Lower leg skin (tissue), 3 donors: ENCODE results near the gene PRSS8.

ENCODE experiments used
- CTCF ChIP-seq, 3 donors: fragments of 450-650 bp; IDR thresholded peaks; one replicate each; pipeline ENCODE4 v1.5.1; 2016; ENCODE audit warnings: antibody characterized with exemption in 3 of 3, mild to moderate bottlenecking in 3 of 3, moderate library complexity in 2 of 3
- POLR2A ChIP-seq, 2 donors: fragments of 450-650 bp; IDR thresholded peaks; one replicate each; pipeline ENCODE4 v1.6.1; 2016 to 2017; ENCODE audit warnings: antibody characterized with exemption in 2 of 2, mild to moderate bottlenecking in 1 of 2, moderate library complexity in 1 of 2

- no peak for TF ChIP-seq CTCF (IDR thresholded peaks at IDR 0.05)
- no peak for TF ChIP-seq POLR2A (IDR thresholded peaks at IDR 0.05)
These were observed 13.4 kb upstream of the PRSS8 start for GRCh38 chr16:31148896-31149295.
